Measurements from ENCODE around the gene SPATA16.

GRCh38 chr3:172938788-172939187 is 202.2 kb downstream of the SPATA16 start:
- TF ChIP-seq PATZ1 (CRISPR knock-in tag; IDR thresholded peaks at IDR 0.05; ENCODE audit: borderline replicate concordance) (no peak), ZFP3 (CRISPR knock-in tag; IDR thresholded peaks at IDR 0.05) (no peak), POU6F1 (CRISPR knock-in tag; IDR thresholded peaks at IDR 0.05; ENCODE audit: borderline replicate concordance, low read depth) (no peak), ZNF8 (CRISPR knock-in tag; IDR thresholded peaks at IDR 0.05) (no peak), CSRNP3 (CRISPR knock-in tag; IDR thresholded peaks at IDR 0.05) (no peak), ARNTL (CRISPR knock-in tag; IDR thresholded peaks at IDR 0.05; ENCODE audit: borderline replicate concordance, low read depth) (no peak), ZNF70 (CRISPR knock-in tag; IDR thresholded peaks at IDR 0.05) (no peak), TOX (CRISPR knock-in tag; IDR thresholded peaks at IDR 0.05; ENCODE audit: borderline replicate concordance) (no peak), RARB (CRISPR knock-in tag; IDR thresholded peaks at IDR 0.05) (no peak), ZFP30 (CRISPR knock-in tag; IDR thresholded peaks at IDR 0.05) (no peak), OSR1 (CRISPR knock-in tag; IDR thresholded peaks at IDR 0.05) (no peak)

Data from SK-N-SH treated with all-trans-retinoic acid at 6 μM for 48 hours (cell line).